Spleen (tissue), 7 donors: ENCODE results near the gene TAF3.

Experiments used
- POLR2A ChIP-seq, 3 donors: fragments of 450-650 bp; IDR thresholded peaks; one replicate each; pipeline ENCODE4 v1.5.1; 2017; ENCODE audit warnings: antibody characterized with exemption in 3 of 3, mild to moderate bottlenecking in 1 of 3
- TF ChIP-seq, protein P1 (sequence below), 11 experiments: fragments of 200-600 bp in 7 of 11; fragments of 450-650 bp in 4 of 11; sonication (generic) in 4 of 11; IDR thresholded peaks in 8 of 11; conservative IDR thresholded peaks in 3 of 11; 1 replicate in 7 of 11; 2 replicates in 4 of 11; pipeline versions ENCODE4 v1.4.0 to v1.8.0; 2016 to 2021; ENCODE audit warnings: antibody characterized with exemption in 11 of 11, inconsistent platforms in 4 of 11, mild to moderate bottlenecking in 1 of 11
- donor health status: DM: no; HTN: no; CAD: no; lungs with moderate emphysema.
- donor health status: DM: no; HTN: no; CAD: no.
- donor health status: DM: no; HTN: no; CAD: no.

DNA sequence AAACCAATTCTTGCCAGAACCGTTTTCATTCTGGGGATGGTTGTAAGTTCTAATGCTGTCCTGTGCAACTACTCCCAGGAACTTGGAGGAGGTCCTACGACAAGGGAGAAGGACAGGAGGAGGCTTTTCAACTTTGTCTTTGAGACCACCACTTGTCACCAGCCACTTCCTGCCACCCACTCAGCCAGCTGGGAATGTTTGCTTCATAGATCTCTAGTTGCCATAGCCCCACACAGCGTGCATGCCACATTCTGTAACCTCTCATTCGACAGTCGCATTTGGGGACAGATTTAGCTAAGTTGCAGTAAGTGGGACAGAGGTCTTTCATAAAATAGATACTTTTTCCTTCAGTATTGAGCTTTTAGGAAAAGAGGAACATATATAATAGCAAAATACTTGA lies 78.0 kb downstream of the TAF3 start:
- TF ChIP-seq, protein P1, sequence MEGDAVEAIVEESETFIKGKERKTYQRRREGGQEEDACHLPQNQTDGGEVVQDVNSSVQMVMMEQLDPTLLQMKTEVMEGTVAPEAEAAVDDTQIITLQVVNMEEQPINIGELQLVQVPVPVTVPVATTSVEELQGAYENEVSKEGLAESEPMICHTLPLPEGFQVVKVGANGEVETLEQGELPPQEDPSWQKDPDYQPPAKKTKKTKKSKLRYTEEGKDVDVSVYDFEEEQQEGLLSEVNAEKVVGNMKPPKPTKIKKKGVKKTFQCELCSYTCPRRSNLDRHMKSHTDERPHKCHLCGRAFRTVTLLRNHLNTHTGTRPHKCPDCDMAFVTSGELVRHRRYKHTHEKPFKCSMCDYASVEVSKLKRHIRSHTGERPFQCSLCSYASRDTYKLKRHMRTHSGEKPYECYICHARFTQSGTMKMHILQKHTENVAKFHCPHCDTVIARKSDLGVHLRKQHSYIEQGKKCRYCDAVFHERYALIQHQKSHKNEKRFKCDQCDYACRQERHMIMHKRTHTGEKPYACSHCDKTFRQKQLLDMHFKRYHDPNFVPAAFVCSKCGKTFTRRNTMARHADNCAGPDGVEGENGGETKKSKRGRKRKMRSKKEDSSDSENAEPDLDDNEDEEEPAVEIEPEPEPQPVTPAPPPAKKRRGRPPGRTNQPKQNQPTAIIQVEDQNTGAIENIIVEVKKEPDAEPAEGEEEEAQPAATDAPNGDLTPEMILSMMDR (IDR thresholded peaks at IDR 0.05 in 8 of 11, conservative IDR thresholded peaks at IDR 0.05 in 3 of 11), result no peak
- no peak for TF ChIP-seq POLR2A (IDR thresholded peaks at IDR 0.05)
